GM23338 (cell line): ENCODE measurements around the gene ITCH.
"Not testable (repeated sequence)": the region's sequence is repeated elsewhere in the genome, so short reads cannot be mapped to it uniquely, and the experiment has no call there.

Experiments
- CREB1 ChIP-seq: fragments of 250-450 bp; sonication (Bioruptor Pico); IDR thresholded peaks from 2 replicates; pipeline ENCODE4 v1.5.0; 2020; ENCODE audit warnings: low read depth, mild to moderate bottlenecking, moderate library complexity
- CTCF ChIP-seq, 2 experiments: fragments of 200-600 bp in 1 of 2; sonication (generic) in 1 of 2; conservative IDR thresholded peaks; 2 replicates each; pipeline versions ENCODE4 v1.5.1 to v1.6.1; 2016 to 2017; ENCODE audit warnings: antibody characterized with exemption in 2 of 2, low read depth in 2 of 2, mild to moderate bottlenecking in 2 of 2, moderate library complexity in 1 of 2
- ETS1 ChIP-seq: IDR thresholded peaks from 2 replicates; pipeline ENCODE4 v1.6.1; 2016; ENCODE audit warnings: antibody characterized with exemption
- EZH2 ChIP-seq: fragments of 200-600 bp; sonication (generic); IDR thresholded peaks from one replicate; pipeline ENCODE4 v1.8.0; 2017; ENCODE audit warnings: antibody characterized with exemption, mild to moderate bottlenecking, low read depth; ENCODE audit not compliant: unreplicated experiment
- EZH2phosphoT487 ChIP-seq: fragments of 200-600 bp; sonication (generic); IDR thresholded peaks from one replicate; pipeline ENCODE4 v1.8.1; 2018; ENCODE audit warnings: antibody characterized with exemption; ENCODE audit not compliant: unreplicated experiment
- JUNB ChIP-seq: IDR thresholded peaks from one replicate; pipeline ENCODE4 v1.6.1; 2016; ENCODE audit warnings: antibody characterized with exemption; ENCODE audit not compliant: unreplicated experiment
- POLR2AphosphoS5 ChIP-seq: IDR thresholded peaks from 2 replicates; pipeline ENCODE4 v1.6.1; 2016; ENCODE audit warnings: antibody characterized with exemption, low read depth
- STAT1 ChIP-seq: IDR thresholded peaks from one replicate; pipeline ENCODE4 v1.6.1; 2016; ENCODE audit warnings: antibody characterized with exemption; ENCODE audit not compliant: unreplicated experiment
- TF ChIP-seq, protein P1 (sequence below): IDR thresholded peaks from one replicate; pipeline ENCODE4 v1.6.1; 2018; ENCODE audit warnings: antibody characterized with exemption; ENCODE audit not compliant: unreplicated experiment
- TF ChIP-seq, protein P2 (sequence below): fragments of 250-450 bp; sonication (Bioruptor Pico); IDR thresholded peaks from 2 replicates; pipeline ENCODE4 v1.5.0; 2020; ENCODE audit warnings: mild to moderate bottlenecking, moderate library complexity

DNA sequence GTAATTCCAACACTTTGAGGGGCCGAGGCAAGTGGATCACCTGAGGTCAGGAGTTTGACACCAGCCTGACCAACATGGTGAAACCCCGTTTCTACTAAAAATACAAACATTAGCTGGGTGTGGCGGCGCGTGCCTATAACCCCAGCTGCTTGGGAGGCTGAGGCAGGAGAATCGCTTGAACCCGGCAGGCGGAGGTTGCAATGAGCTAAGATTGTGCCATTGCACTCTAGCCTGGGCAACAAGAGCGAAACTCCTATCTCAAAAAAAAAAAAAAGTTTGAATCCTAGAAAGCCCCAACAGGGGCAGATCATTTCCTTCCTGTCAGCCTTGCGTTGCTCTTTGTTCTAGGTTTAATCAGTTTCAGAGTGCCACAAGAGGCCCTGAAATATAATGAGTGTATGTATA is 42.2 kb downstream of the ITCH start:
- TF ChIP-seq CTCF (conservative IDR thresholded peaks at IDR 0.05; ENCODE audit: low read depth in 2 of 2); POLR2AphosphoS5; EZH2; ETS1; EZH2phosphoT487; STAT1; JUNB; CREB1 (CRISPR knock-in tag): not testable (repeated sequence)
- TF ChIP-seq, protein P1, sequence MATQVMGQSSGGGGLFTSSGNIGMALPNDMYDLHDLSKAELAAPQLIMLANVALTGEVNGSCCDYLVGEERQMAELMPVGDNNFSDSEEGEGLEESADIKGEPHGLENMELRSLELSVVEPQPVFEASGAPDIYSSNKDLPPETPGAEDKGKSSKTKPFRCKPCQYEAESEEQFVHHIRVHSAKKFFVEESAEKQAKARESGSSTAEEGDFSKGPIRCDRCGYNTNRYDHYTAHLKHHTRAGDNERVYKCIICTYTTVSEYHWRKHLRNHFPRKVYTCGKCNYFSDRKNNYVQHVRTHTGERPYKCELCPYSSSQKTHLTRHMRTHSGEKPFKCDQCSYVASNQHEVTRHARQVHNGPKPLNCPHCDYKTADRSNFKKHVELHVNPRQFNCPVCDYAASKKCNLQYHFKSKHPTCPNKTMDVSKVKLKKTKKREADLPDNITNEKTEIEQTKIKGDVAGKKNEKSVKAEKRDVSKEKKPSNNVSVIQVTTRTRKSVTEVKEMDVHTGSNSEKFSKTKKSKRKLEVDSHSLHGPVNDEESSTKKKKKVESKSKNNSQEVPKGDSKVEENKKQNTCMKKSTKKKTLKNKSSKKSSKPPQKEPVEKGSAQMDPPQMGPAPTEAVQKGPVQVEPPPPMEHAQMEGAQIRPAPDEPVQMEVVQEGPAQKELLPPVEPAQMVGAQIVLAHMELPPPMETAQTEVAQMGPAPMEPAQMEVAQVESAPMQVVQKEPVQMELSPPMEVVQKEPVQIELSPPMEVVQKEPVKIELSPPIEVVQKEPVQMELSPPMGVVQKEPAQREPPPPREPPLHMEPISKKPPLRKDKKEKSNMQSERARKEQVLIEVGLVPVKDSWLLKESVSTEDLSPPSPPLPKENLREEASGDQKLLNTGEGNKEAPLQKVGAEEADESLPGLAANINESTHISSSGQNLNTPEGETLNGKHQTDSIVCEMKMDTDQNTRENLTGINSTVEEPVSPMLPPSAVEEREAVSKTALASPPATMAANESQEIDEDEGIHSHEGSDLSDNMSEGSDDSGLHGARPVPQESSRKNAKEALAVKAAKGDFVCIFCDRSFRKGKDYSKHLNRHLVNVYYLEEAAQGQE, result not testable (repeated sequence)
- TF ChIP-seq, protein P2, sequence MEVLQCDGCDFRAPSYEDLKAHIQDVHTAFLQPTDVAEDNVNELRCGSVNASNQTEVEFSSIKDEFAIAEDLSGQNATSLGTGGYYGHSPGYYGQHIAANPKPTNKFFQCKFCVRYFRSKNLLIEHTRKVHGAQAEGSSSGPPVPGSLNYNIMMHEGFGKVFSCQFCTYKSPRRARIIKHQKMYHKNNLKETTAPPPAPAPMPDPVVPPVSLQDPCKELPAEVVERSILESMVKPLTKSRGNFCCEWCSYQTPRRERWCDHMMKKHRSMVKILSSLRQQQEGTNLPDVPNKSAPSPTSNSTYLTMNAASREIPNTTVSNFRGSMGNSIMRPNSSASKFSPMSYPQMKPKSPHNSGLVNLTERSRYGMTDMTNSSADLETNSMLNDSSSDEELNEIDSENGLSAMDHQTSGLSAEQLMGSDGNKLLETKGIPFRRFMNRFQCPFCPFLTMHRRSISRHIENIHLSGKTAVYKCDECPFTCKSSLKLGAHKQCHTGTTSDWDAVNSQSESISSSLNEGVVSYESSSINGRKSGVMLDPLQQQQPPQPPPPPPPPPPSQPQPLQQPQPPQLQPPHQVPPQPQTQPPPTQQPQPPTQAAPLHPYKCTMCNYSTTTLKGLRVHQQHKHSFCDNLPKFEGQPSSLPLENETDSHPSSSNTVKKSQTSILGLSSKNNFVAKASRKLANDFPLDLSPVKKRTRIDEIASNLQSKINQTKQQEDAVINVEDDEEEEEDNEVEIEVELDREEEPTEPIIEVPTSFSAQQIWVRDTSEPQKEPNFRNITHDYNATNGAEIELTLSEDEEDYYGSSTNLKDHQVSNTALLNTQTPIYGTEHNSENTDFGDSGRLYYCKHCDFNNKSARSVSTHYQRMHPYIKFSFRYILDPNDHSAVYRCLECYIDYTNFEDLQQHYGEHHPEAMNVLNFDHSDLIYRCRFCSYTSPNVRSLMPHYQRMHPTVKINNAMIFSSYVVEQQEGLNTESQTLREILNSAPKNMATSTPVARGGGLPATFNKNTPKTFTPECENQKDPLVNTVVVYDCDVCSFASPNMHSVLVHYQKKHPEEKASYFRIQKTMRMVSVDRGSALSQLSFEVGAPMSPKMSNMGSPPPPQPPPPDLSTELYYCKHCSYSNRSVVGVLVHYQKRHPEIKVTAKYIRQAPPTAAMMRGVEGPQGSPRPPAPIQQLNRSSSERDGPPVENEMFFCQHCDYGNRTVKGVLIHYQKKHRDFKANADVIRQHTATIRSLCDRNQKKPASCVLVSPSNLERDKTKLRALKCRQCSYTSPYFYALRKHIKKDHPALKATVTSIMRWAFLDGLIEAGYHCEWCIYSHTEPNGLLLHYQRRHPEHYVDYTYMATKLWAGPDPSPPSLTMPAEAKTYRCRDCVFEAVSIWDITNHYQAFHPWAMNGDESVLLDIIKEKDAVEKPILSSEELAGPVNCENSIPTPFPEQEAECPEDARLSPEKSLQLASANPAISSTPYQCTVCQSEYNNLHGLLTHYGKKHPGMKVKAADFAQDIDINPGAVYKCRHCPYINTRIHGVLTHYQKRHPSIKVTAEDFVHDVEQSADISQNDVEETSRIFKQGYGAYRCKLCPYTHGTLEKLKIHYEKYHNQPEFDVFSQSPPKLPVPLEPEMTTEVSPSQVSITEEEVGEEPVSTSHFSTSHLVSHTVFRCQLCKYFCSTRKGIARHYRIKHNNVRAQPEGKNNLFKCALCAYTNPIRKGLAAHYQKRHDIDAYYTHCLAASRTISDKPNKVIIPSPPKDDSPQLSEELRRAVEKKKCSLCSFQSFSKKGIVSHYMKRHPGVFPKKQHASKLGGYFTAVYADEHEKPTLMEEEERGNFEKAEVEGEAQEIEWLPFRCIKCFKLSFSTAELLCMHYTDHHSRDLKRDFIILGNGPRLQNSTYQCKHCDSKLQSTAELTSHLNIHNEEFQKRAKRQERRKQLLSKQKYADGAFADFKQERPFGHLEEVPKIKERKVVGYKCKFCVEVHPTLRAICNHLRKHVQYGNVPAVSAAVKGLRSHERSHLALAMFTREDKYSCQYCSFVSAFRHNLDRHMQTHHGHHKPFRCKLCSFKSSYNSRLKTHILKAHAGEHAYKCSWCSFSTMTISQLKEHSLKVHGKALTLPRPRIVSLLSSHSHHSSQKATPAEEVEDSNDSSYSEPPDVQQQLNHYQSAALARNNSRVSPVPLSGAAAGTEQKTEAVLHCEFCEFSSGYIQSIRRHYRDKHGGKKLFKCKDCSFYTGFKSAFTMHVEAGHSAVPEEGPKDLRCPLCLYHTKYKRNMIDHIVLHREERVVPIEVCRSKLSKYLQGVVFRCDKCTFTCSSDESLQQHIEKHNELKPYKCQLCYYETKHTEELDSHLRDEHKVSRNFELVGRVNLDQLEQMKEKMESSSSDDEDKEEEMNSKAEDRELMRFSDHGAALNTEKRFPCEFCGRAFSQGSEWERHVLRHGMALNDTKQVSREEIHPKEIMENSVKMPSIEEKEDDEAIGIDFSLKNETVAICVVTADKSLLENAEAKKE (CRISPR knock-in tag), result not testable (repeated sequence)
